ENCODE results near the gene TRIM17.

TRIM17 gene, protein sequence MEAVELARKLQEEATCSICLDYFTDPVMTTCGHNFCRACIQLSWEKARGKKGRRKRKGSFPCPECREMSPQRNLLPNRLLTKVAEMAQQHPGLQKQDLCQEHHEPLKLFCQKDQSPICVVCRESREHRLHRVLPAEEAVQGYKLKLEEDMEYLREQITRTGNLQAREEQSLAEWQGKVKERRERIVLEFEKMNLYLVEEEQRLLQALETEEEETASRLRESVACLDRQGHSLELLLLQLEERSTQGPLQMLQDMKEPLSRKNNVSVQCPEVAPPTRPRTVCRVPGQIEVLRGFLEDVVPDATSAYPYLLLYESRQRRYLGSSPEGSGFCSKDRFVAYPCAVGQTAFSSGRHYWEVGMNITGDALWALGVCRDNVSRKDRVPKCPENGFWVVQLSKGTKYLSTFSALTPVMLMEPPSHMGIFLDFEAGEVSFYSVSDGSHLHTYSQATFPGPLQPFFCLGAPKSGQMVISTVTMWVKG

DNA sequence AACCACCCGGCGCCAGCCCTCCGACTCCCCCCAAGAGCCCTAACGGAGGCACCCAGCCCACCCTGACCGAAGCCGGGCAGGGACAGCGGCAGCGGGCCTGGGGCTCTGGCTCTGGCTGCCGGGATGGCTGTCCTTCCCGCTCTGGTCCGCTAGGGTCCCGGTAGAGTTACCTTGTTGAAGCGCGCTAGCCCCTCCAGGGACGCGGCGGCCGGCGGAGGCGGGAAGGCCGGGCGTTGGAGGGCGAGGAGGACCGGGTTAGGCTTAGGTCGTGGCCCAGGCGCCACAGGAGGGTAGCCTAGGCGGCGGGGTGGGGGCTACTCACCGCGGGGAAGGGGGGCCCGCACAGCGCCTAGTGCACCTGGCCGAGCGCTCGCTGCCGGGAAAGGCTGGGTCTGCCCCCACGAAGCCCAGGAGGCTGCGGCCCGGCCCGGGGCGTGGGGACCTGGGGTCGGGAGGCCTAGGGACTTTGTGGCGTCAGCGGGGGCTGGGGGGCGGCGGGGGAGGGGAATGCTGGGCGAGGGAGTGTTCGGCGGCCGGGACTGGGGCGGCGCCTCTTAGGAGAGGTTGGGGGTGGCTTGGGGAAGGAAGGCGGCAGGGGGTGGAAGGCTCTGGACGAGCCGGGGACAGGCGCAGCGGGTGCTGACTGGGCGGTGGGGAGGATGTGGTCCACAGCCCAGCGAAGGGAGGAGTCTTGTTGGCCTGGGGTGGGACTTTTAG lies at the start of gene TRIM17:
TSS of gene TRIM17 (minus strand) at position 645 of the 717 bp plus-strand sequence. CDS start 1,789 bp downstream, outside the sequence.
- peak; percentile 38 for DNase-seq

DNA sequence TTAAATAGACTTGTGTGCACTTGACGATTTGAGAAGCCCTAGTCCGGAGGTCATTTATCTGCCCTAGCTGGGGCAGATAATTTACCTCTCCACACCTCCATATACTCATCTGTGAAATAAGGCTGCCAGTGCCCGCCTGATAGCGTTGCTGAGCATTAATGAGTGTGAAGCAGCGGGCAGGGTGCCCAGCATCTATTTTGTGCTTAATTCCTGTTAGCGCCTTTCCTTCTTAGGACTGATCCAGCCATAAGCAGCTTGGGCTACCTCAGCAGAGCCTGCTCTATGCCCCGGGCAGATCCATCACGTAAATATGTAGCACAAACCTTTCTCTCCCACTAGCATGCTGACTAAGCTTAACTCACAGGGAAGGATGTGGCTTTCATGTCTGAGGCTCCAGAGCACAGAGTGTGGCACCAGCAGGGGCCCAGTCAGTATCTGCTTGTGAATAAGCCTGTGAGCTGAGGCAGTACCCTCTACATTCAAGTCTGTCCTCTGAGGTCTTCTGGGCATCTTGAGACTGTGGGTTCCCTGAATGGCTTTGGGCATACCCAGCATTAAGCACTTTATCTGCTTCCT lies 49.0 kb upstream of the TRIM17 start:
- peak; percentile 48 for DNase-seq

DNA sequence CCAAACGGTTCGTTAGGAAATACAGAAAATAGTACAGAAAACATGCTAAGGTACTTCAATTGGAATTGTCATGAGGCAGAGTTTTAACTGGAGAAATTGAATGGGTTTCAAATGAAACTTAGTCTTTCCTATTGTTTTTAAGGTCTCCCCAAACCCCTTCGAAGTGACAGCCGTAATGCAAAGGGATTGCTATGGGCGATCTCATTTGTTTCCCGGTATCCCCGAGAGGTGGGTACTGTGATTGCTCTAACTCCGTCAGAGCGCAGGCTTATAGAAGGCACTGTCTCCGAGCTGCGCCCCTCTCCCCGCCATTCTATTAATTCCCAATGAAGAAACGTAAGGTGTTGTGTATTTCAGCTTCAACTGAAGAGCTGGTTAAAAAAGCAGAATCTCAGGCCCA lies 48.5 kb upstream of the TRIM17 start:
- no peak for DNase-seq

DNA sequence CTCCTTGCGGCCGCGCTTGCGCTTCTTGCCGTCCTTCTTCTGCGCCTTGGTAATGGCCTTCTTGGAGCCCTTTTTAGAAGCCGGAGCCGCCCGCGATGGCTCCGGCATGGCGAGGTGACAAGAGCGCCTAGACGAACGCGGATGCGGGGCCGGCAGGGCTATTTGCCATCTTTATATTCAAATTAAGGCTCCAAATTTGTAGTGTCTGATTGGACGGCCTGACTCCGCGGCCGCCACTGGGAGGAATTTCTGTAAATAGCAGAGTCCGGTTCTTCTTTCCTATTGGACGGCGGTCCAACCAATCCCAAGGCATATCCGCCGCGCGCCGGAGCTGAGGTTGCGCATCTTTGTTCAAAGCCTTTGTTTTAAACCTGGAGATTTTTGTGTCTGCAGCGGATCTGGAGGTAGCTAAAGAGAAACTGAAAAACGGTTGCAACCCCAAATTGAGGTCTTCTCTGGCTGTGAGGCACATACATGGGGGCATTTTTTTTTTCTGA lies 47.9 kb upstream of the TRIM17 start:
- peak; percentile 94 for DNase-seq

DNA sequence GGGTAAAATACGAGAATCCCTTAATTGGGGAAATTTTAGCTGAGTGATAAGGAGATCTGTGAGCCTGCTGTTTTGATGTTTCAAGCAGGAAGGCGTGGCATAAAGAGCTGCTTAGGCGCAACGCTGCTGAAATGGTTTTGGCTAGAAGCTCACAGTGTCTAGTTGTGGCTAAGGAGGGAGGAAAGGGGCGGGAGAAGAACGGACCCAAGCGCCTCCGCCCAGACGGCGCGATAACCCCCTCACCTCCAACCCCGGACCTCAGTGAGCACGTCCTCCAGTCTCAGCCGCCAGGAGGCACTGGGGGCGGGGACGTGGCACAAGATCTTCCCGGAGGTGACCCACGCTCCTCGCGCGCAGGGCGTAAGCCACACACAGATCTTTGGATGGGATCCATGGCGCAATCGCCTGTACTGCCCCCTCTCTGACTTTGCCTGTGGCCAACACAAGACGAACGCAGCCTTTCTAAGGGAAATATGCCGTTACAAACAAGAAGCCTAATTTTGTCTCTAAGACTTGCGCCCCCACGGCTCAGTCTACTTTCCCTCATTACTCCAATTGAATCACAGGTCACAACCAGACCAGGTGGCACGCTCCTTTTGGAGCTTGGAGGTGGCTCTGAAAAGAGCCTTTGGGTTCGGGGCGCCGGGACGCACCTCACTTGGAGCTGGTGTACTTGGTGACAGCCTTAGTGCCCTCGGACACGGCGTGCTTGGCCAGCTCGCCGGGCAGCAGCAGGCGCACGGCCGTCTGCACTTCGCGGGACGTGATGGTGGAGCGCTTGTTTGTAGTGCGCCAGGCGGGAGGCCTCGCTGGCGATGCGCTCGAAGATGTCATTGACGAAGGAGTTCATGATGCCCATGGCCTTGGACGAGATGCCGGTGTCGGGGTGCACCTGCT lies 47.1 kb upstream of the TRIM17 start:
- peak; percentile 72 for DNase-seq

DNA sequence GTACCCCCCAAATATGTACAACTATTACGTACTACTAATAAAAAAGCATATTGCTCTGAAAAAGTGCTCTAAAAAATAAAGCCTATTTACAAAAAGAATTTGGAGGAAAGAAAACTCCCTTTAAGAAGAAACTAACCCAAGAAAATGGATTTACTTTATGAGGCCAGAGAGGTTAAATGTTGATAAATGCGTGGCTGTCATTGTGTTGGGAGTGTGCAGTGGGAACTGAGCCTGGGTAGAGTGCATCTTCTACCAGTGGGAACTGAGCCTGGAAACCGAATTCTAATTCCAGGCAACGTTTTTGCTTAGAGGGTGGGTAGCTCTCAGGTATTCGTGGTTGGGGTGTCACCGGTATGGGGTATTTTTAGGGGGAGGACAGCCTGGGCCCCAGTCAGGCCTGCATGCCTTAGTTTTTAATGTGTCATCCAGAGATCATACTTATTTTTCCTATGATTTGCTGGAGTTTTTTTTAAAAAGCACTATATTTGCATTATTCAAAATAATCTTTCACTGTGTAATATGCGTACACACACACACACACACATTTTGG lies 46.4 kb upstream of the TRIM17 start:
- DNase-seq = no peak

DNA sequence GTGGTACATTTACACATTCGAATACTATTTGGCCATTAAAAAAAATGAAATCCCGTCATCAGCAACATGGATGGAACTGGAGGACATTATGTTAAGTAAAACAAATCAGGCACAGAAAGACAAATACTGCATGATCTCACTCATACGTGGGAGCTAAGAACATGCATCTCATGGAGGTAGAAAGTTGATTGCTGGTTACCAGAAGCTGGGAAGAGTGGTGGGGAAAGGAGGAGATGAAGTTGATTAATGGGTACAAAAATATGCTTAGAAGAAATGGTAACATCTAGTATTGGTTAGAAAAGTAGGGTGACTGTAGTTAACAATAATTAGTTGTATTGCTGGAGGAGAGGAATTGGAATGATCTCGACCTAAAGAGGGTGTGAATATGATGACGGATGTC lies 45.9 kb upstream of the TRIM17 start:
- DNase-seq = no peak

DNA sequence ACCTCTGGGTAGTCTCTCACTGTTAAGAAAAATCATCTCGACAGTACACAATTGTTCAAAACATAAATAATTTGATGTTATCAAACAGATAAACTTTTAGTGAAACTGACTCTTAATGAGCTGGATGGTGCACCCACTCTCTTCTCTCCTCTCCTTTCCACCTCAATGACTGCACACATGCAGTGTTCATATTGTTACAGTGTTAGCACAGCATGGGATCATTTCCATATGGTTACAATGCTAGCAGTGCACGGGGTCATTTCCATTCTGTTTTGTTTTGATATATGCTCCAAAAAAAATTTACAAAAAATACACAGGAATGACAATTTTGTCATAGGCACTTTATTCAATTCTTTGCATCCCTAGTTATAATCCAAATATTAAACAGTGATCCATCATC lies 44.2 kb upstream of the TRIM17 start:
- DNase-seq = no peak

DNA sequence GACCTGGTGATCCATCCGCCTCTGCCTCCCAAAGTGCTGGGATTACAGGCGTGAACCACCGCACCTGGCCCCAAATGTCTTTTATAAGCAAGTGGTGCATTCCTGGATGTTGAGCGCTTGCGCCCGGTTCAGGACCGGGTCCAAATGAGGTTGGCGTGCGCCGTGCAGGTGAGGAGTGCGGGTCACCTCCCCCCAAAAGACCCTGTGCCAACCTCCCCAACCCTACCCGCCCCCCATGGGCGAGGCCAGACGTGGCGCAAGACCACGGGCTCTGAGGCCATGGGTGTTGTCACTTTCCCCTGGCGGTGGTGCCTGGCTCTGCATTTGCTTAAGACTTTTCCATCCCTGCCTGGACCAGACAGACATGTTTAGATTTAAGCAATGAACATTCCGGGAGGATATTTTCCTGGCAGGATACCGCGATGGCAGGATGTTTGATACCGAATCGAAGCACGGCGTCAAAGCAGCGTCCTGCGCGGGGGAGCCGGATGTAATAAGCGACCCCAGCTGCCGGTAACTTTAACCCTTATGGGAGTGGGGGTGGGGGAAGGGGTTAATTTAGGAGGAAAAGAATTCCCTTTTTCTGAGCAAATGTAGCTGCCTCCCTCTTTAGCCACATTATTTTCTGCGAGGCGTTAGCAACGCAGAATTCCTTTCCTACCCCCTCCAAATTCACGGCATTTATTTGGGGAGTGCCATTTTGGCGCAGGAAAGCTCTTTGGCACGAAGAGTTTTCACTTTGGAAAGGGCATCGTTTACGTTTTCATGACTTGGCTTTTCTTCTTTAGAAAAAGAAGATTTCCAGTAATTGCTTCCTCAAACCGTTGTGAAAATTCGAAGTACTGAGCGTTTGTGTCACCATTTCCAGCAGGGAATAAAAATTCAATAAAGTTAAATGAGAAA lies 42.7 kb upstream of the TRIM17 start:
- DNase-seq = peak; percentile 69

DNA sequence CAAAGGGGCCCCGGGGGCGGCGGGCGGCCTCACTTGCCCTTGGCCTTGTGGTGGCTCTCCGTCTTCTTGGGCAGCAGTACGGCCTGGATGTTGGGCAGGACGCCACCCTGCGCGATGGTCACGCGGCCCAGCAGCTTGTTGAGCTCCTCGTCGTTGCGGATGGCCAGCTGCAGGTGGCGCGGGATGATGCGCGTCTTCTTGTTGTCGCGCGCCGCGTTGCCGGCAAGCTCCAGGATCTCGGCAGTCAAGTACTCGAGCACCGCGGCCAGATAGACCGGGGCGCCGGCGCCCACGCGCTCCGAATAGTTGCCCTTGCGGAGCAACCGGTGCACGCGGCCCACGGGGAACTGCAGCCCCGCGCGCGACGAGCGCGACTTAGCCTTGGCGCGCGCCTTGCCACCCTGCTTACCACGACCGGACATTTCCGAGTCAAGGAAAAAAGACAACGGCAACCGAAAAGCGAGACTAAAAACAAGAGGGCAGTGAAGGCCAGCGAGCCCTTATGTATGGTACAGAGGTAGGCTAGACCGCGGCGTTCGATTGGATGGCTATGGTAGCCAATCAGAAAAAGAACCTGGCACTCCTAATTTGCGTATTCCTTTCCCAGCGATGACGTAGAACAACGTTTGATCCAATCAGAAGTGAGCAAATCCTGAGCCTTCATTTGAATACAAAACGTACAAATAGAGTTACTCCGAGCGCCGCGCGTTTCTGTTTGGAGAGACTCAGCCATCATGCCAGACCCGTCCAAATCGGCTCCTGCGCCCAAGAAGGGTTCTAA lies 40.9 kb upstream of the TRIM17 start:
- peak; percentile 99 for DNase-seq

DNA sequence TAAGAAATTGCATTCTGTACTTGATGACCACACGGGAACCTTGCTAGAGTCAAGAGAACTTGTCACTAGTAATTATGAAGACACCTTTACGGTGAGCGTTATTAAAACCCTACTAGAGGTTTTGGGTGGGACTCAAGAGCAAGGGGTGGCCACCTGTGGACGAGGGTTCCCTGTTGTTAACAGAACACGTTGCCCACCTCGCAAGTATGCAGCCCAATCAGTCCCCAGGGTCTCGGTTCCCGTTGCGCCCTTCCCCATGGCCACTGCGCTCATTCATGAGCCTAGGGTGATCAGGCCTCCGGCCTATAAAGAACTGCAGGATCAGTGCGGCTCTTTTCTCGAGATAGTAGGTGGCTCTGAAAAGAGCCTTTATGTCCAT lies 40.3 kb upstream of the TRIM17 start:
- no peak for DNase-seq

DNA sequence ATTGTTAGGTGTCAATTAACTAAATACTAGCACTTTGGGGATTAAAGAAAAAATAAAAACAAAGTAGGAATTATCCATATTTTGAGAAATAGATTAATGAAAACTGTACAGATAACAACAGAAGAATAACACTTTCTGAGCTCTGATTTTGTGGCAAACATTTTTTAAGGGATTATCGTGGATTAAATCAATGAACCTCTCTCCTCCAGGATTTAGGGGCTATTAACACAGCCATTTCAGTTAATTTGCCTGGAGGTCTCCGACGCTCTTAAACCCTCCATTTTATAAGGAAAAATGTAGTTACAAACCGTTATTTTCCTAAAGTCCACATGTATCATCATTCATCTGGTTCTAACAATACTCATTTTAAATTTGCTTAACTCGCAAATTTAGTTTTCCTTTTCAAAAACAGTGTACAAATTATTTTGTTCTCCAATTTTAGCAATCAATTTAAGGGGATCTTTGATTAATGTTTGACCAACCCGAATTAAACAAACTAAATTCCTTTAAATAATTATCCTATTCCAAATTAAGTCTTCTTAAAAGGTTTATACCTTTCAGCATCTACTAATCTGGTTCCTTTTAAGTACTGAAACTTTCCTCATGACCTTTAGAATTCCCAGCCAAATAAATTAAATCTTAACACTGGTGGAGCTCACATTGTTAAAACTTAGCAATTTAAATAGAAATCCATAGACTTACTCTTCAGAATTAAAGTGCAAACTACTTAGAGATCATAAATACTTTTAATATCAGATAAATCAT lies 39.8 kb upstream of the TRIM17 start:
- DNase-seq = no peak

DNA sequence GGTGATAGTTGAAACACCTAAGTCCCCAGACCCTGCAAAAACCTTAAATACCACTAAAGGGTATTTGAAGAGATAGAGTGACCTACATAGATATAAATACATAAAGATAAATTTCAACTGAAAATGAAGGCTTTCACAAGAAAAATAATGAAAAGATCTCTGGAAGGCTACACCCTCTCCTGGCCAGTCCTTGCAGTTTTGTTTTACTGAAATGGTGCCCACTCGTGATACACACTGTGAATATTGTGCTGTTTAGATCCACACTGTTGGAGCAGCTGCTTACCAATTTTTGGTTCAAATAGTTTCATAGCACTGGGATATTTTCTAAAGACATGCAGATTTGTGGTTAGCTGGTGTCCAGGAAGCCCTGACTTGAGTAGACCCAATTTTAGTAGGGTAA lies 39.1 kb upstream of the TRIM17 start:
- peak; percentile 24 for DNase-seq

DNA sequence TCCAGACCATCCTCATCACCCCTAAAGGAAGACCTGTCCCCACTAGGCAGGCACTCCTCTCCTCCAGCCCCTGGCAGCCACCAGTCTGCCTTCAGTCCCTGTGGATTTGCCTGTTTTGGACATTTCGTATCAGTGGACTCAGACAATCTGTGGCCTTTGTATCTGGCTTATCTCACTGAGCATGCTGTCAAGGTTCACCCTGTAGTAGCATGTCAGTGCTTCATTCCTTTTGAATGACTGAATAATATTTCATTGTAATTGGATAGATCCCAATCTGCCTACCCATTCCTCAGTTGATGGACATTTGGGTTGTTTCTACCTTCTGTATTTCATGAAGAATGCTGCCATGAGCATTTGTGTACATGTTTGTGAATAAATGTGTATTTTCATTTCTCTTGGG lies 37.6 kb upstream of the TRIM17 start:
- DNase-seq = no peak

DNA sequence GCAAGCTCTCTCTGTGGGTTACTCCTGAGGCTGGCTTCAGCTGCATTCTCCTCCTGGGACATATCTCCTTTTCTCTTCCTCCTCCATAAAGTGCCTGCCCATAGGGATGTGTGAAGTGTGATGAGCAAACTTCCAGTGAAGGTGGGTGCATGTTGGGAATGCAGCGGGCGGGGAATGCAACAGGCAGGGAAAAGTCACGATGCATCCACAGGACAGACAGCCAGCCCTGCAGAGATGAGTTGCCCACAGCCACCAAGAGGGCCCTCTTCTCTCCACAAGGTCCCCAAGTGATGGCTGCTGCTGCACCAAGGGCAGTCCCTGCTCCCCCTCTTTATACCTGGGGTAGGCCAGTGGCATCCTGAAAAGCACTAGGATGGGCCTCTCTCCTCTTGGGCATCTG lies 37.0 kb upstream of the TRIM17 start:
- DNase-seq = no peak

DNA sequence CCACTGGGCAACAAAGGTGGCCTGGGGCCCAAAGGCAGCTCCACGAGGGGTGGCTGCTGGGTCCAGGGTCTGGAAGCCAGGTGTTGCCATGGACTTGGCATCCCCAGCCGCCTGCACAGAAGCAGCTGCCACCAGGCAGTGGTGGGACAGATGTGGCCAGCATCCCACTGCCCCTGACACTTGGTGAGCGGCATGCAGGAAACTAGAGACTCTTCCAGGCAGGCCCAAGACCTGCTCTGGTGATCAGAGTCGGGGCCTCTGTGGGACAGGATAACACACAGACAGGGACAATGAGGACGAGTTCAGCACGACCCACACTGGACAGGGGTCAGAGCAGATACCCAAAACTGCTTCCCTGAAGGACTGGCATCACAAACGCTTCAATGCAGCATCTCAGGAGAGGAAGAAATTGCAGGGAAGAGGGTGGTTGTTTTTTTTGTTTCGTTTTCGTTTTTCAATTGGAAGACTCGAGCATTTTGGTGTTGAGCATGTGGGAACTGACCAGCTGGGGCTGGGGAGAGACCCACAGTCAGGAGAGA lies 36.4 kb upstream of the TRIM17 start:
- no peak for DNase-seq

DNA sequence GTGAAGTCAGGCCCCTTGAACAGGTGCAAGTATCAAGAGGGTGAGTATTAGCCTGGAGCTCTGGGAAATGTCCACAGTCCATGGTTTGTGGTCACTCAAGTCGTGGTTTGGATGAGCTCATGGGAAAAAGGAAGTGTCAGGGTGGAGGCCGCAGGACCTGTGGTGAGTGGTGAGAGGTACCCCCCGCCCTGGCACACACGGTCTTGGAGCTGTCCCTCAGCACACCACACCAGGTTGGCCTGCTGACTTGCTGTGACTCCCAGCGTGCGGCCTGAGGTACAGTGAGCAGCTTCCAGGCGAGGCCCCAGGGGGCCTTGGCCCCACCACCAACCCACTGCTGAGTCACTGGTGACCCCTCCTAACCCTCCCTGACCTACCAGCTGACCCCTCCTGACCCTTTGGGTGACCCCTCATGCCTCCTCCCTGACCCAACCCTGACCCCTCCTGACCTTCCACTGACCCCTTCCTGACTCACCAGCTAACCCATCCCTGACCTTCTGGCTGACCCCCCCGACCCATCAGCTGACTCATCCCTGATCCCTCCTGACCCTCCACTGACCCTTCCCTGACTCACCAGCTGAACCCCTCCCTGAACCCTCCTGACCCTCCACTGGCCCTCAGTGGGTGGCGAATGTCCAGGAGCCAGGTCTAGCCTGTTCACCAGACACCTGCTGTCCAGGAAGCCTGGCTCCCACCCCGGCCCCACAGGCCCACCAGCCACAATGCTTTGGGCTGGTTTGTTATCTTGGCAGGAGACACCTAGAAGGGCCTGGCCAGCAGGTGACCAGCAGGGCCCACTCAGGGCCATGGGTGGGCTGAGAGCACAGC lies 35.7 kb upstream of the TRIM17 start:
- no peak for DNase-seq

DNA sequence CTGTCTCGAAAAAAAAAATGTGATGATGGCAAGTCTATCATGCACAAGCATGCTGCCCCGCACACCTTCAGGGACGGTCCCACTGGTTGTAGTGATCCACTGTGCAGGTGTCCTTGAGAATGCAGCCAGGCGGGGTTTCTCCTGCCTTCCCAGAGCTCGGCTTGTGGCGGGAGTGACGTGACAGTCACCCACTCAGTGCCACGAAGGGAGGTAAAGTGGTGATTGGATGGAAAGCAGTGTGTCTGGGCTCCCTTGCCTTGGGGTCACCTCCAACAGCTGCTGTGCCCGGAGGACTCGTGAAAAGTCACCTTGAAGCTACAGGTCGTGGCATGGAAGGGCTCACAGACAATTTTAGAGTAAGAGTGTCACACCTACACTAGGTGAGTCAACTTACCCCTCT lies 33.5 kb upstream of the TRIM17 start:
- no peak for DNase-seq
